ENCODE data around the gene RPL19. TPM values are rescaled to one million over a fixed set of nuclear protein-coding genes. Genes with fewer than 3 reads are reported as not detected.

Gene RPL19
- polyA plus RNA-seq, 1 donor (not counting 4 experiments of a cell fraction or from before 2014, with no cell fraction given) = 1,957 TPM

GRCh38 chr17:39218906-39219305 lies 18.8 kb downstream of the RPL19 start:
- Histone ChIP-seq H3K4me1 (ENCODE audit: control insufficient read depth, extremely low read depth, insufficient read depth, low read length) (no peaks in the 10 kb centered on the region), H3K4me2 (ENCODE audit: control insufficient read depth, extremely low read depth, insufficient read depth, low read depth, low read length) (no peak overlapping the region), H4K20me1 (ENCODE audit: control insufficient read depth, extremely low read depth, insufficient read depth, low read length) (no peaks in the 10 kb centered on the region), H3K9me3 (ENCODE audit: control insufficient read depth, low read depth, low read length) (no peaks in the 10 kb centered on the region), H3K27me3 (ENCODE audit: control insufficient read depth, extremely low read depth, insufficient read depth, low read length) (peaks cover 35% of the 10 kb centered on the region), H3K4me3 (ENCODE audit: control insufficient read depth in 2 of 3, extremely low read depth in 1 of 3, insufficient read depth in 2 of 3, low read depth in 1 of 3, low read length in 3 of 3) (no peak overlapping the region), H3K36me3 (ENCODE audit: control insufficient read depth in 2 of 2, extremely low read depth in 1 of 2, insufficient read depth in 2 of 2, low read length in 2 of 2) (no peaks in the 10 kb centered on the region), H3K27ac (ENCODE audit: control insufficient read depth, insufficient read depth, low read length) (no peak overlapping the region), H3K79me2 (ENCODE audit: control insufficient read depth, insufficient read depth, low read length) (no peaks in the 10 kb centered on the region), H3K9me1 (ENCODE audit: control insufficient read depth, extremely low read depth, insufficient read depth, low read length) (no peaks in the 10 kb centered on the region), H2AFZ (ENCODE audit: control insufficient read depth, low read length) (no peak overlapping the region), H3K9ac (ENCODE audit: control insufficient read depth, extremely low read depth, insufficient read depth, low read length) (no peak overlapping the region)
- TF ChIP-seq CTCF (optimal IDR thresholded peaks at IDR 0.05 in 1 of 3, IDR thresholded peaks at IDR 0.05 in 1 of 3, conservative IDR thresholded peaks at IDR 0.05 in 1 of 3; ENCODE audit: extremely low read depth in 1 of 3, insufficient read depth in 2 of 3, low read length in 3 of 3) = no peak
- TF ChIP-seq EZH2 (IDR thresholded peaks at IDR 0.05; ENCODE audit: low read length) = peak; percentile 17
- DNase-seq (ENCODE audit: low read depth, low spot score) (no peak), FAIRE-seq (no peak)
- dilution Hi-C loops (cut with MboI; ENCODE audit: extremely low pct_ligation_motif_present, low sequenced_read_pairs) = no loop called here

- dilution Hi-C loops (cut with MboI; ENCODE audit: extremely low pct_ligation_motif_present, low sequenced_read_pairs) = no loop called here
Measured at GRCh38 chr17:39219647-39220154, 19.6 kb downstream of the RPL19 start.

More at GRCh38 chr17:39219647-39220154, 19.6 kb downstream of the RPL19 start:
- DNase-seq (ENCODE audit: low read depth, low spot score) (no peak), FAIRE-seq (no peak)
- no peaks in the 10 kb centered on the region for H3K4me1 ChIP-seq (ENCODE audit: control insufficient read depth, extremely low read depth, insufficient read depth, low read length)
- H3K36me3 ChIP-seq (ENCODE audit: control insufficient read depth in 2 of 2, extremely low read depth in 1 of 2, insufficient read depth in 2 of 2, low read length in 2 of 2) = no peaks in the 10 kb centered on the region
- no peak overlapping the region for H3K9ac ChIP-seq (ENCODE audit: control insufficient read depth, extremely low read depth, insufficient read depth, low read length)
- no peaks in the 10 kb centered on the region for H3K9me1 ChIP-seq (ENCODE audit: control insufficient read depth, extremely low read depth, insufficient read depth, low read length)
- peaks cover 43% of the 10 kb centered on the region for H3K27me3 ChIP-seq (ENCODE audit: control insufficient read depth, extremely low read depth, insufficient read depth, low read length)
- H3K4me3 ChIP-seq (ENCODE audit: control insufficient read depth in 2 of 3, extremely low read depth in 1 of 3, insufficient read depth in 2 of 3, low read depth in 1 of 3, low read length in 3 of 3) = no peak overlapping the region
- H3K4me2 ChIP-seq (ENCODE audit: control insufficient read depth, extremely low read depth, insufficient read depth, low read depth, low read length) = no peak overlapping the region
- no peak overlapping the region for H2AFZ ChIP-seq (ENCODE audit: control insufficient read depth, low read length)
- no peak overlapping the region for H3K27ac ChIP-seq (ENCODE audit: control insufficient read depth, insufficient read depth, low read length)
- TF ChIP-seq CTCF (optimal IDR thresholded peaks at IDR 0.05 in 1 of 3, IDR thresholded peaks at IDR 0.05 in 1 of 3, conservative IDR thresholded peaks at IDR 0.05 in 1 of 3; ENCODE audit: extremely low read depth in 1 of 3, insufficient read depth in 2 of 3, low read length in 3 of 3) (no peak), EZH2 (IDR thresholded peaks at IDR 0.05; ENCODE audit: low read length) (no peak)
- H3K79me2 ChIP-seq (ENCODE audit: control insufficient read depth, insufficient read depth, low read length) = no peaks in the 10 kb centered on the region
- no peaks in the 10 kb centered on the region for H4K20me1 ChIP-seq (ENCODE audit: control insufficient read depth, extremely low read depth, insufficient read depth, low read length)
- H3K9me3 ChIP-seq (ENCODE audit: control insufficient read depth, low read depth, low read length) = no peaks in the 10 kb centered on the region

Data from keratinocyte (primary cell).